MM.1S (cell line): Measurements from ENCODE around the gene TAL2.

Experiments
- CTCF ChIP-seq: fragments of 300-600 bp; sonication (generic); IDR thresholded peaks from 2 replicates; pipeline ENCODE4 v1.5.1; 2016; ENCODE audit warnings: antibody characterized with exemption, low read length, mixed read lengths
- EZH2 ChIP-seq: fragments of 300-600 bp; sonication (generic); optimal IDR thresholded peaks from 2 replicates; pipeline ENCODE3; 2017; ENCODE audit warnings: low read depth, mild to moderate bottlenecking, antibody characterized with exemption, low read length, mixed read lengths
- EZH2phosphoT487 ChIP-seq: fragments of 300-600 bp; sonication (generic); IDR thresholded peaks from 2 replicates; pipeline ENCODE4 v1.6.1; 2018; ENCODE audit warnings: antibody characterized with exemption, low read length

DNA sequence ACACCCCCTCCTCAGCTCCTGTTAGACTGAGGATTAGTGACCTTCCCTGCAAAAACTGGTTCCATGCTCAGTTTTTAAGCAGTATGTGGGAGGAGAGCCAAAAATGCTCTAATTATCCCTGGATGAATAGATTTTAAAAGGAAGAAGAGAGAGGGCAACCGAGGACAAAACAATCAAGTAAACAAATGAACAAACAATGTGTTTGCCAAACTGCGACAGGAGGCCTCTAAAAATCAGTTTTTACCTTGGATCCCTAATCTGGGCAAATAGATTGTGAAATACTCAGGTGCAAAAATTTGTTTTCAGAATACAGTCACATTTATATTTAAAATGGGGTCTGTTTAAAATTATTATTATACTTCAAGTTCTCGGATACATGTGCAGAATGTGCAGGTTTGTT lies 8.5 kb downstream of the TAL2 start:
- no peak for TF ChIP-seq CTCF
- no peak for TF ChIP-seq EZH2
- TF ChIP-seq EZH2phosphoT487, result no peak
